ENCODE data around the gene C4orf50. TPM values are rescaled to one million over a fixed set of nuclear protein-coding genes. Genes with fewer than 3 reads are reported as not detected.

The C4orf50 gene
- total RNA-seq, 1 donor from 2014 or later, result not detected

DNA sequence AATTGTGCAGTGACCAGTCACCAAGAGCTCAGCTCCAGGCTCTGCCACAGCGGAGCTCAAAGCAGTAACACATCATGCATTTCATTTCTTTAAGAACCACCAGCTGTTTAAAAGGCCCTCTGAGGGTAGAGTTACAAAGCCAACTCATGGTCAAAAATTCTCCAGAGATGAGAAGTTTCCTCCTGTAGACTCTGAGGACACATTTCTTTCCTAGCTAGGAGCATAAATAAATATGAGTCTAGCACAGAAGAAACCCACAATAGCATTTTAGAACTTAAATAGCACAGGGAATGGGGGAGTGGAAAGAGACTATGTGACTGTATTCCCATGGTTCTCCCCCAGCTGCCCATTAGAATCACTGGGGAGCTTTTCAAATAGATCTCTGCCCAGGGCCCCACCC, 118.8 kb downstream of the C4orf50 start:
- H3K27me3 Mint-ChIP-seq, result peaks cover 14% of the 10 kb centered on the region
- no peak overlapping the region for H3K27ac Mint-ChIP-seq
- POLR2A ChIA-PET, result no interaction called here
- intact Hi-C loops (cut with micrococcal nuclease), result no loop called here
- no peaks in the 10 kb centered on the region for H3K4me1 Mint-ChIP-seq
- H3K4me3 Mint-ChIP-seq, result no peak overlapping the region
- DNase-seq (no peak), ATAC-seq (ENCODE audit: low read depth) (no peak)
- peaks cover 4% of the 10 kb centered on the region for H3K9me3 Mint-ChIP-seq
- TF ChIP-seq, protein P1, sequence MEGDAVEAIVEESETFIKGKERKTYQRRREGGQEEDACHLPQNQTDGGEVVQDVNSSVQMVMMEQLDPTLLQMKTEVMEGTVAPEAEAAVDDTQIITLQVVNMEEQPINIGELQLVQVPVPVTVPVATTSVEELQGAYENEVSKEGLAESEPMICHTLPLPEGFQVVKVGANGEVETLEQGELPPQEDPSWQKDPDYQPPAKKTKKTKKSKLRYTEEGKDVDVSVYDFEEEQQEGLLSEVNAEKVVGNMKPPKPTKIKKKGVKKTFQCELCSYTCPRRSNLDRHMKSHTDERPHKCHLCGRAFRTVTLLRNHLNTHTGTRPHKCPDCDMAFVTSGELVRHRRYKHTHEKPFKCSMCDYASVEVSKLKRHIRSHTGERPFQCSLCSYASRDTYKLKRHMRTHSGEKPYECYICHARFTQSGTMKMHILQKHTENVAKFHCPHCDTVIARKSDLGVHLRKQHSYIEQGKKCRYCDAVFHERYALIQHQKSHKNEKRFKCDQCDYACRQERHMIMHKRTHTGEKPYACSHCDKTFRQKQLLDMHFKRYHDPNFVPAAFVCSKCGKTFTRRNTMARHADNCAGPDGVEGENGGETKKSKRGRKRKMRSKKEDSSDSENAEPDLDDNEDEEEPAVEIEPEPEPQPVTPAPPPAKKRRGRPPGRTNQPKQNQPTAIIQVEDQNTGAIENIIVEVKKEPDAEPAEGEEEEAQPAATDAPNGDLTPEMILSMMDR (IDR thresholded peaks at IDR 0.05), result no peak
- CTCF ChIA-PET, result no interaction called here
- H3K36me3 Mint-ChIP-seq (ENCODE audit: low read depth), result no peaks in the 10 kb centered on the region

DNA sequence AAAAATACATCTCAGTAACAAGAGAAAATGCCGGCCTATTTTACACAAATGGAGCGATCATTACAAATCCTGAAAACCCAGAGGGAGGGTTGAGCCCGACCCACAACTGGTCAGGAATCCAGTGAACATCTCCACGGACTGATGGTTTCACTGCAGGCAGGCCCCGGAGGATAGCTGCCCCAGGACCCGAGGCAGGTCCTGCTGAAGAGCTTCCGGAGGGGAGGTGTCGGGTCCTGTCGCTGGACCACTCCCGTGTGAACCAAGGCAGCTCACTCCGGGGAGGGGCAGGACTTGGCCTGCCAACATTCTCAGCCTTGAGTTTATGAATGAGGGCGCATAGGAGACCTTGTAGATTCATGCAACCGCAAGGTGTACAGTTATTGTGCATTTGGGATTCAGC, 120.6 kb downstream of the C4orf50 start:
- ATAC-seq (ENCODE audit: low read depth), result no peak
- DNase-seq, result no peak
- H3K27ac Mint-ChIP-seq, result no peak overlapping the region
- peaks cover 4% of the 10 kb centered on the region for H3K9me3 Mint-ChIP-seq
- POLR2A ChIA-PET, result no interaction called here
- H3K27me3 Mint-ChIP-seq, result peaks cover 25% of the 10 kb centered on the region
- H3K36me3 Mint-ChIP-seq (ENCODE audit: low read depth), result no peaks in the 10 kb centered on the region
- H3K4me3 Mint-ChIP-seq, result no peak overlapping the region
- TF ChIP-seq, protein P1 (IDR thresholded peaks at IDR 0.05), result no peak
- CTCF ChIA-PET, result no interaction called here
- intact Hi-C loops (cut with micrococcal nuclease), result no loop called here
- no peaks in the 10 kb centered on the region for H3K4me1 Mint-ChIP-seq

DNA sequence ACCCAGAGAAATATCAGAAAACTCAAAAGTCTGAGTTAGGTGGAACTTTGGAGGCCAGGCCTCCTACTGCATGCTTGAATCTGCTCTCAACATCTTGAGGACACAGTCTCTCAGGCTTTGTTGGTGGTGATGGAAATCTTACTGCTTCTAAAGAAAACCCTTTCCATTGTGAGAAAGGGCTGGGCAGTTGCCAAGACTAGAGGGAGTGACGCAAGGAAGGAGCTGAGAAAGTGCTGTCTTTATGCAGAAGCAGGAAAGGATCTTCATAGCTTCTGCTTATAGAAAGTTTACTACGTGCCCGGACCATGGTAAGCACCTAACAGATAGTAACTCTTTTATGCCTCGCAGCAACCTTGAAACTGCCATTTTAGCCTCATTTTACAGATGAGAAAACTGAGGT, 122.9 kb downstream of the C4orf50 start:
- Mint-ChIP-seq H3K9me3 (peaks cover 7% of the 10 kb centered on the region), H3K4me3 (no peak overlapping the region), H3K4me1 (peaks cover 5% of the 10 kb centered on the region), H3K27me3 (peaks cover 32% of the 10 kb centered on the region), H3K36me3 (ENCODE audit: low read depth) (no peaks in the 10 kb centered on the region), H3K27ac (no peak overlapping the region)
- intact Hi-C loops (cut with micrococcal nuclease), result no loop called here
- TF ChIP-seq, protein P1 (IDR thresholded peaks at IDR 0.05), result no peak
- CTCF ChIA-PET, result no interaction called here
- DNase-seq (no peak), ATAC-seq (ENCODE audit: low read depth) (no peak)
- POLR2A ChIA-PET, result no interaction called here

DNA sequence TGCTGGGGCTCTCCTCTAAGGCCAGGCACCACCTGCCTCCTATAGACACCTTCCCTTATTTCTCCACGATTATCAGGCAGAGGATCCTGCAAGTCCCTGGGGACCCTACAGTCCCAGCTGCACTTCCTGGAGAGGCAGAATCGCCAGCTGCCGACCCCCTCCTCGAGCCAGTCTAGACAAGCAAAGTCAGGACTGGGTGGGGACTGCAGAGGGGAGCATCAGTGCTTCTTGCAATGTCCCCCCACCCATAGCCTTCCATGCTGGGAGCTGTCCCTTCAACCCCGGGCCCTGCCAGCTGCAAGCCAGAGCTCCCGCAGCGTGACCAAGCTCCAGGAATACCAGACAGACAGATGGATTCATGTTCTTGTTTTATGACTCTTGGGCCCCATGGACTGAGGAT, 124.0 kb downstream of the C4orf50 start:
- TF ChIP-seq, protein P1 (IDR thresholded peaks at IDR 0.05), result no peak
- H3K4me1 Mint-ChIP-seq, result peaks cover 9% of the 10 kb centered on the region
- intact Hi-C loops (cut with micrococcal nuclease), result no loop called here
- POLR2A ChIA-PET, result no interaction called here
- ATAC-seq (ENCODE audit: low read depth) (no peak), DNase-seq (no peak)
- H3K4me3 Mint-ChIP-seq, result no peak overlapping the region
- CTCF ChIA-PET, result no interaction called here
- H3K27ac Mint-ChIP-seq, result no peak overlapping the region
- H3K27me3 Mint-ChIP-seq, result peaks cover 41% of the 10 kb centered on the region
- H3K36me3 Mint-ChIP-seq (ENCODE audit: low read depth), result no peaks in the 10 kb centered on the region
- H3K9me3 Mint-ChIP-seq, result peaks cover 7% of the 10 kb centered on the region

DNA sequence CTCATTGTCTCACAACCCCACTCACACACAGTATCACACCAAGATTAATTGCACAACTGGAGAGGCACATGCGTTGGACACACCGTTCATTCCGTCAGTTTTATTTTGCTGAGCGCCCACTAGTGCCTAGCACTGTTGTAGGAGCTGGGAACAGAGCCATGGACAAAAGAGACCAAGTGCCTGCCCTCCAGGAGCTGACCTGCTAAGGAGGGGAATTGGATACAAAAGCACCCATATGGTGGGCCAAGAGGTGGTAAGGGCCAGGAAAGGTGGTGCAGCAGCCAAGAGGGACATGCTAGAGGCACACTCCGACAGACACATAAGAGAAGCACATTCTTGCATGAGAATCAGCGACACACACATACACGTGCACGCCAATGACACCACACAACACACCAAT, 124.6 kb downstream of the C4orf50 start:
- H3K4me1 Mint-ChIP-seq, result peaks cover 9% of the 10 kb centered on the region
- CTCF ChIA-PET, result no interaction called here
- intact Hi-C loops (cut with micrococcal nuclease), result no loop called here
- ATAC-seq (ENCODE audit: low read depth) (no peak), DNase-seq (no peak)
- H3K36me3 Mint-ChIP-seq (ENCODE audit: low read depth), result no peaks in the 10 kb centered on the region
- POLR2A ChIA-PET, result no interaction called here
- peaks cover 7% of the 10 kb centered on the region for H3K9me3 Mint-ChIP-seq
- no peak overlapping the region for H3K4me3 Mint-ChIP-seq
- H3K27ac Mint-ChIP-seq, result no peak overlapping the region
- peaks cover 45% of the 10 kb centered on the region for H3K27me3 Mint-ChIP-seq
- TF ChIP-seq, protein P1 (IDR thresholded peaks at IDR 0.05), result no peak
